Body of pancreas (tissue), 4 donors: ENCODE measurements around the gene METTL3. TPM values are rescaled to one million over a fixed set of nuclear protein-coding genes. Genes with fewer than 3 reads are reported as not detected.

Source experiments
- ATAC-seq: fragments of 150-250 bp; one replicate; pipeline ENCODE4 v1.9.1; 2016
- DNase-seq, 4 donors: peaks; one replicate each; pipeline ENCODE4 v3.0.0-alpha.2; 2019
- H3K27ac ChIP-seq, 4 donors: fragments of 200-600 bp; sonication (generic); 1 replicate in 3 of 4; 2 replicates in 1 of 4; pipeline versions ENCODE4 v1.5.1 to v1.6.1; 2016 to 2019; ENCODE audit warnings: mild to moderate bottlenecking in 1 of 4, mixed read lengths in 1 of 4, moderate library complexity in 1 of 4
- H3K27me3 ChIP-seq, 2 donors: fragments of 200-600 bp; sonication (generic); one replicate each; pipeline ENCODE4 v1.6.0; 2016; ENCODE audit warnings: mild to moderate bottlenecking in 1 of 2
- H3K36me3 ChIP-seq, 2 donors: fragments of 200-600 bp; sonication (generic); replicated peaks in 1 of 2; 2 replicates each; pipeline ENCODE4 v1.5.1; 2016; ENCODE audit warnings: low read depth in 2 of 2; ENCODE audit not compliant: insufficient read depth in 1 of 2
- H3K4me1 ChIP-seq: fragments of 200-600 bp; sonication (generic); one replicate; pipeline ENCODE4 v1.6.0; 2016
- H3K4me3 ChIP-seq, 2 donors: fragments of 200-600 bp; sonication (generic); 1 replicate in 1 of 2; 2 replicates in 1 of 2; pipeline ENCODE4 v1.5.1; 2016 to 2019
- H3K9me3 ChIP-seq, 3 donors: fragments of 200-600 bp; sonication (generic); 1 replicate in 2 of 3; 2 replicates in 1 of 3; pipeline ENCODE4 v1.5.1; 2016
- CTCF ChIP-seq, 7 experiments: fragments of 450-650 bp in 4 of 7; fragments of 200-600 bp in 3 of 7; sonication (generic) in 3 of 7; IDR thresholded peaks; one replicate each; pipeline ENCODE4 v1.5.1; 2016 to 2019; ENCODE audit warnings: antibody characterized with exemption in 7 of 7
- POLR2A ChIP-seq, 3 donors: fragments of 450-650 bp; IDR thresholded peaks; one replicate each; pipeline ENCODE4 v1.6.1; 2016; ENCODE audit warnings: antibody characterized with exemption in 3 of 3, mild to moderate bottlenecking in 2 of 3
- WGBS, 2 donors: methylation state at CpG; one replicate each; pipeline ENCODE4 v1.1.5; 2017; 5-methylcytosine and 5-hydroxymethylcytosine counted together
- intact Hi-C: fragments of 100-400 bp; cut with DNase I; formaldehyde crosslinking; loops from one replicate; pipeline ENCODE4 v1.15.1; 2023
- total RNA-seq, 2 donors: library from RNA; depleted of rRNA; stranded (reverse); fragments of >200 nt; gene quantifications; one replicate each; pipeline ENCODE4 v1.1.0, GENCODE V29; 2016

The METTL3 gene
- total RNA-seq, 2 donors from 2014 or later: 49.8 to 69.2 TPM

- TF ChIP-seq CTCF (IDR thresholded peaks at IDR 0.05) (no peak), POLR2A (IDR thresholded peaks at IDR 0.05) (no peak)
- Histone ChIP-seq H3K4me1 (peaks cover 10% of the 10 kb centered on the region), H3K27me3 (peaks cover 0 to 11% of the 10 kb centered on the region in 2 donors), H3K36me3 (no peaks in the 10 kb centered on the region), H3K4me3 (no peak overlapping the region), H3K27ac (no peak overlapping the region), H3K9me3 (no peaks in the 10 kb centered on the region)
- ATAC-seq: no peak
- intact Hi-C loops: no loop called here
- DNase-seq: no peak
- WGBS, 2 donors: 38 to 41% methylated on average over 3 of the region's 3 CpGs
These were observed 28.2 kb upstream of the METTL3 start for GRCh38 chr14:21539189-21539940.

GRCh38 chr14:21537090-21537424, 25.9 kb upstream of the METTL3 start:
- intact Hi-C loops: no loop called here
- Histone ChIP-seq H3K4me3 (no peak overlapping the region), H3K27me3 (peaks cover 0 to 11% of the 10 kb centered on the region in 2 donors), H3K36me3 (no peaks in the 10 kb centered on the region), H3K27ac (no peak overlapping the region), H3K9me3 (no peaks in the 10 kb centered on the region), H3K4me1 (peaks cover 10% of the 10 kb centered on the region)
- no peak for ATAC-seq
- TF ChIP-seq CTCF (IDR thresholded peaks at IDR 0.05) (no peak), POLR2A (IDR thresholded peaks at IDR 0.05) (no peak)
- 29 to 39% methylated on average over 3 of the region's 3 CpGs for WGBS, 2 donors
- DNase-seq: no peak

DNA sequence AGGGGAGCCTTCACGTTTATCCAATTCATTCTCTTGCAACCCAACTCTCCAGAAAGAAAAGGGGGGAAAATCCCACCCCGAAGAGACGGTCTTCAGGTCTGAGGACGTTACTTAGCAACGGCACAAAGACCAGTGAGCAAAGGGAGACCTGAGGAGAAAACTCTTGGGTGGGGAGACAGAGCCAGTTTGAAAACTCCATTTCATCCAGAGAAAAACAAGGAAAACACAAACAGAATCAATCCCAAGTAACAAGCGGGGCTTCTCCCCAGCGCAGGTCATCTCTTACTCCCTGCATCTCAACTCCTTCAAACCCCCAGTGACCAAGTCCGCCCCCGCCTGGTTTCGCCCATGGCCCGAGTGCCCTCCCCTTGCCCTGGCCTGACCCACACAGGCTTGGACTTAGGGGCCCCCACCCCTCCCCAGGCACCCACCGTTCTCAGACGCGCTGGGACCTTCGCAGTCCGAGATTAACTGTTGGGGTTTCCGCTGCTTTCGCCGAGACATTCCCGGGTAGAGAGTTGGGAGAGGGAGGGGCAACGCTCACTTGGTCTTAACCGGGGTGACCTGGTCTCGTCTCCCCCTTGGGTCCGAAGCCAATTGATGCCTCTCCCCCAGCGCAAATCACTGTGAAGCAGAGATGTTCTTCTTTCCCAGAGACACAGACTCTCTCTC, 25.4 kb upstream of the METTL3 start:
- Histone ChIP-seq H3K27me3 (peaks cover 0 to 11% of the 10 kb centered on the region in 2 donors), H3K27ac (no peak overlapping the region), H3K36me3 (no peaks in the 10 kb centered on the region), H3K4me3 (no peak overlapping the region), H3K9me3 (no peaks in the 10 kb centered on the region), H3K4me1 (peaks cover 10% of the 10 kb centered on the region)
- 5 to 9% methylated on average over 16 to 25 of the region's 25 CpGs for WGBS, 2 donors
- DNase-seq: no peak
- intact Hi-C loops: no loop called here
- ATAC-seq: no peak
- no peak for TF ChIP-seq CTCF (IDR thresholded peaks at IDR 0.05)
- no peak for TF ChIP-seq POLR2A (IDR thresholded peaks at IDR 0.05)

GRCh38 chr14:21535545-21536417, 24.6 kb upstream of the METTL3 start:
- peaks cover 10% of the 10 kb centered on the region for H3K4me1 ChIP-seq
- intact Hi-C loops: no loop called here
- DNase-seq (no peak), ATAC-seq (no peak)
- 33 to 39% methylated on average over 6 of the region's 6 CpGs for WGBS, 2 donors
- H3K4me3 ChIP-seq: no peak overlapping the region
- no peaks in the 10 kb centered on the region for H3K9me3 ChIP-seq
- H3K27me3 ChIP-seq: peaks cover 0 to 11% of the 10 kb centered on the region in 2 donors
- no peak overlapping the region for H3K27ac ChIP-seq
- TF ChIP-seq CTCF (IDR thresholded peaks at IDR 0.05) (no peak), POLR2A (IDR thresholded peaks at IDR 0.05) (no peak)
- H3K36me3 ChIP-seq: no peaks in the 10 kb centered on the region
